ENCODE data around the gene STXBP6. TPM values are rescaled to one million over a fixed set of nuclear protein-coding genes. Genes with fewer than 3 reads are reported as not detected.

STXBP6 gene
- total RNA-seq, 1 experiment from 2014 or later: 0.27 TPM

GRCh38 chr14:25039933-25040332, 10.0 kb downstream of the STXBP6 start:
- Histone ChIP-seq H3K9me2 (ENCODE audit: insufficient read depth) (no peaks in the 10 kb centered on the region), H4K20me1 (ENCODE audit: insufficient read depth) (no peaks in the 10 kb centered on the region), H3K4me1 (ENCODE audit: control insufficient read depth in 1 of 2, insufficient read depth in 2 of 2, low read length in 2 of 2) (no peaks in the 10 kb centered on the region), H3K4me3 (replicated peaks in 1 of 2; ENCODE audit: low read depth in 1 of 2, low read length in 2 of 2) (no peak overlapping the region), H3K27me3 (ENCODE audit: insufficient read depth, low read length) (no peaks in the 10 kb centered on the region), H3K9me3 (ENCODE audit: control insufficient read depth in 1 of 2, insufficient read depth in 1 of 2, low read depth in 1 of 2, low read length in 2 of 2) (peaks cover 0 to 11% of the 10 kb centered on the region in 2 experiments; a peak in 2 of 4 replicates), H3K27ac (ENCODE audit: low read depth, low read length) (no peak overlapping the region), H3K79me2 (ENCODE audit: insufficient read depth, low read length) (no peaks in the 10 kb centered on the region), H3K9ac (ENCODE audit: low read length) (no peak overlapping the region), H3K4me2 (ENCODE audit: low read length) (no peak overlapping the region), H2AFZ (ENCODE audit: low read depth, low read length, poor library complexity, severe bottlenecking) (no peak overlapping the region), H3K36me3 (ENCODE audit: control insufficient read depth in 1 of 2, insufficient read depth in 2 of 2, low read length in 2 of 2) (no peaks in the 10 kb centered on the region)
- ATAC-seq (no peak), DNase-seq (ENCODE audit: low read depth, low spot score) (no peak)
- ChIA-PET CTCF (no interaction called here), RAD21 (ENCODE audit: low non-redundant PET in 1 of 2, low total read pairs in 2 of 2, uncharacterized antibody in 2 of 2, unreplicated experiment in 2 of 2) (no interaction called here), POLR2A (no interaction called here)
- intact Hi-C loops (cut with micrococcal nuclease): no loop called here
- TF ChIP-seq ZFX (IDR thresholded peaks at IDR 0.05) (no peak), CEBPB (IDR thresholded peaks at IDR 0.05; ENCODE audit: low read depth) (no peak)
- BruUV-seq (replicated peaks): no TSS peak

- Histone ChIP-seq H3K4me2 (ENCODE audit: low read length) (no peak overlapping the region), H3K27ac (ENCODE audit: low read depth, low read length) (no peak overlapping the region), H3K4me1 (ENCODE audit: control insufficient read depth in 1 of 2, insufficient read depth in 2 of 2, low read length in 2 of 2) (no peaks in the 10 kb centered on the region), H3K4me3 (replicated peaks in 1 of 2; ENCODE audit: low read depth in 1 of 2, low read length in 2 of 2) (no peak overlapping the region), H3K27me3 (ENCODE audit: insufficient read depth, low read length) (no peaks in the 10 kb centered on the region), H3K36me3 (ENCODE audit: control insufficient read depth in 1 of 2, insufficient read depth in 2 of 2, low read length in 2 of 2) (no peaks in the 10 kb centered on the region), H2AFZ (ENCODE audit: low read depth, low read length, poor library complexity, severe bottlenecking) (no peak overlapping the region), H3K79me2 (ENCODE audit: insufficient read depth, low read length) (no peaks in the 10 kb centered on the region), H4K20me1 (ENCODE audit: insufficient read depth) (no peaks in the 10 kb centered on the region), H3K9me2 (ENCODE audit: insufficient read depth) (no peaks in the 10 kb centered on the region), H3K9me3 (ENCODE audit: control insufficient read depth in 1 of 2, insufficient read depth in 1 of 2, low read depth in 1 of 2, low read length in 2 of 2) (peaks cover 0 to 12% of the 10 kb centered on the region in 2 experiments; a peak in 2 of 4 replicates), H3K9ac (ENCODE audit: low read length) (no peak overlapping the region)
- RAD21 ChIA-PET (ENCODE audit: low non-redundant PET in 1 of 2, low total read pairs in 2 of 2, uncharacterized antibody in 2 of 2, unreplicated experiment in 2 of 2): no interaction called here
- ATAC-seq (no peak), DNase-seq (ENCODE audit: low read depth, low spot score) (no peak)
- TF ChIP-seq ZNF274 (IDR thresholded peaks at IDR 0.05; ENCODE audit: low read depth, low read length) (no peak), CEBPB (IDR thresholded peaks at IDR 0.05; ENCODE audit: low read depth) (no peak), ELF1 (IDR thresholded peaks at IDR 0.05; ENCODE audit: borderline replicate concordance, low read depth) (no peak)
- POLR2A ChIA-PET: no interaction called here
- CTCF ChIA-PET: no interaction called here
- intact Hi-C loops (cut with micrococcal nuclease): no loop called here
- no TSS peak for BruUV-seq (replicated peaks)
Observed at GRCh38 chr14:25038044-25038668, 11.8 kb downstream of the STXBP6 start.

Measured in HCT116 (cell line).